MCF 10A (cell line): ENCODE results near the gene SRPK3. TPM values are rescaled to one million over a fixed set of nuclear protein-coding genes. Genes with fewer than 3 reads are reported as not detected.

ENCODE experiments used
- BruUV-seq: library from RNA; stranded (reverse); fragments of 400-500 nt; replicated peaks from 2 replicates; lab custom pipeline; 2021; lab: Mats Ljungman, UMichigan
- CTCF ChIA-PET: fragments of 300-600 bp; sonication (Branson Sonifier 250); formaldehyde crosslinking; extraction: SDS; loops from one replicate; lab custom pipeline; 2021; ENCODE audit warnings: antibody characterized with exemption, inconsistent platforms; lab: Yijun Ruan, JAX
- POLR2A ChIA-PET: fragments of 300-600, 350-650 bp; sonication (Branson Sonifier 250); formaldehyde crosslinking; extraction: SDS; loops from one replicate; lab custom pipeline; 2020; ENCODE audit warnings: antibody characterized with exemption, inconsistent platforms; lab: Yijun Ruan, JAX
- DNase-seq: peaks from one replicate; pipeline ENCODE4 v3.0.0-alpha.2; 2018; ENCODE audit not compliant: unreplicated experiment
- H3K27ac Mint-ChIP-seq: one replicate; pipeline ENCODE4 v1.8.0; 2022; ENCODE audit warnings: mild to moderate bottlenecking, low read depth, mixed read lengths; ENCODE audit not compliant: unreplicated experiment
- H3K27me3 Mint-ChIP-seq: one replicate; pipeline ENCODE4 v1.8.0; 2022; ENCODE audit warnings: mixed read lengths; ENCODE audit not compliant: insufficient read depth, unreplicated experiment
- H3K36me3 Mint-ChIP-seq: one replicate; pipeline ENCODE4 v1.8.0; 2022; ENCODE audit warnings: mild to moderate bottlenecking, moderate library complexity, mixed read lengths; ENCODE audit not compliant: insufficient read depth, unreplicated experiment
- H3K4me1 Mint-ChIP-seq: one replicate; pipeline ENCODE4 v1.8.0; 2022; ENCODE audit warnings: mixed read lengths; ENCODE audit not compliant: insufficient read depth, unreplicated experiment
- H3K4me3 Mint-ChIP-seq: one replicate; pipeline ENCODE4 v1.8.0; 2022; ENCODE audit warnings: mild to moderate bottlenecking, moderate library complexity, mixed read lengths; ENCODE audit not compliant: unreplicated experiment
- H3K9me3 Mint-ChIP-seq: one replicate; pipeline ENCODE4 v1.8.0; 2022; ENCODE audit warnings: mixed read lengths; ENCODE audit not compliant: unreplicated experiment
- CTCF ChIP-seq: fragments of 200-600 bp; IDR thresholded peaks from one replicate; pipeline ENCODE4 v1.8.0; 2022; ENCODE audit warnings: antibody characterized with exemption, mild to moderate bottlenecking; ENCODE audit not compliant: unreplicated experiment
- intact Hi-C: fragments of 100-400 bp; cut with micrococcal nuclease; formaldehyde crosslinking; loops from 2 replicates; pipeline ENCODE4 v1.14.1; 2022
- total RNA-seq: library from RNA; stranded (reverse); gene quantifications from 2 replicates; pipeline ENCODE4 v1.2.3, GENCODE V29; 2022

Gene SRPK3
- total RNA-seq, 1 experiment from 2014 or later: not detected

- Mint-ChIP-seq H3K27ac (no peak overlapping the region), H3K27me3 (no peaks in the 10 kb centered on the region), H3K36me3 (no peaks in the 10 kb centered on the region), H3K9me3 (no peaks in the 10 kb centered on the region), H3K4me1 (peaks cover 6% of the 10 kb centered on the region), H3K4me3 (no peak overlapping the region)
- DNase-seq: no peak
- CTCF ChIA-PET: interaction anchor here (6.6 kb wide), 1 partner anchor 181 kb away, joined by 51 read pairs; no protein-coding TSS in a partner anchor
- POLR2A ChIA-PET: no interaction called here
- intact Hi-C loops: no loop called here
- BruUV-seq: no TSS peak
- TF ChIP-seq CTCF: no peak
These were observed 13.2 kb upstream of the SRPK3 start for GRCh38 chrX:153767674-153768055.

- BruUV-seq: no TSS peak
- H3K9me3 Mint-ChIP-seq: no peaks in the 10 kb centered on the region
- DNase-seq: no peak
- no peak overlapping the region for H3K4me3 Mint-ChIP-seq
- no peaks in the 10 kb centered on the region for H3K27me3 Mint-ChIP-seq
- no peaks in the 10 kb centered on the region for H3K36me3 Mint-ChIP-seq
- no peak overlapping the region for H3K27ac Mint-ChIP-seq
- ChIA-PET CTCF (interaction anchor here (6.6 kb wide), 1 partner anchor 181 kb away, joined by 51 read pairs; no protein-coding TSS in a partner anchor), POLR2A (no interaction called here)
- H3K4me1 Mint-ChIP-seq: peaks cover 6% of the 10 kb centered on the region
- no peak for TF ChIP-seq CTCF
- intact Hi-C loops: no loop called here
These were observed 12.3 kb upstream of the SRPK3 start for GRCh38 chrX:153768311-153769157.

- H3K36me3 Mint-ChIP-seq: no peaks in the 10 kb centered on the region
- H3K4me3 Mint-ChIP-seq: no peak overlapping the region
- no peak for TF ChIP-seq CTCF
- POLR2A ChIA-PET: no interaction called here
- intact Hi-C loops: no loop called here
- H3K27ac Mint-ChIP-seq: no peak overlapping the region
- no peaks in the 10 kb centered on the region for H3K27me3 Mint-ChIP-seq
- DNase-seq: no peak
- H3K9me3 Mint-ChIP-seq: no peaks in the 10 kb centered on the region
- peaks cover under 1% of the 10 kb centered on the region for H3K4me1 Mint-ChIP-seq
- BruUV-seq: no TSS peak
- CTCF ChIA-PET: interaction anchor here (1.0 kb wide), 1 partner anchor 201 kb away, joined by 3 read pairs; no protein-coding TSS in a partner anchor
These were observed 11.5 kb upstream of the SRPK3 start for GRCh38 chrX:153769158-153769864.
